RCC 7860 (cell line): ENCODE results near the gene NKIRAS1.
A peak's percentile ranks its signal among the peaks of the same experiment; 100 is the strongest.
"Not testable (repeated sequence)": the region's sequence is repeated elsewhere in the genome, so short reads cannot be mapped to it uniquely, and the experiment has no call there.

Experiments
- DNase-seq: peaks from one replicate; pipeline ENCODE4 v3.0.0-alpha.2; 2015; ENCODE audit warnings: low spot score
- FAIRE-seq: peaks from 2 replicates; lab custom pipeline; 2012; peaks lifted over from hg19 to GRCh38; lab: Jason Lieb, UNC

Gene NKIRAS1

GRCh38 chr3:23941440-23941839 is 24.6 kb upstream of the NKIRAS1 start:
- no peak for DNase-seq
- FAIRE-seq, result no peak

GRCh38 chr3:23940775-23941174 is 24.0 kb upstream of the NKIRAS1 start:
- FAIRE-seq (no peak), DNase-seq (no peak)

- no peak for DNase-seq
- FAIRE-seq, result no peak
Observed at GRCh38 chr3:23938688-23939087, 21.9 kb upstream of the NKIRAS1 start.

- FAIRE-seq (no peak), DNase-seq (no peak)
Observed at GRCh38 chr3:23937296-23937695, 20.5 kb upstream of the NKIRAS1 start.

- no peak for DNase-seq
- no peak for FAIRE-seq
Observed at GRCh38 chr3:23934253-23934652, 17.5 kb upstream of the NKIRAS1 start.

- FAIRE-seq (no peak), DNase-seq (no peak)
Observed at GRCh38 chr3:23932571-23932970, 15.8 kb upstream of the NKIRAS1 start.

GRCh38 chr3:23931597-23931996 is 14.8 kb upstream of the NKIRAS1 start:
- FAIRE-seq (no peak), DNase-seq (no peak)

- DNase-seq, result no peak
- no peak for FAIRE-seq
Observed at GRCh38 chr3:23928524-23928923, 11.7 kb upstream of the NKIRAS1 start.

GRCh38 chr3:23926736-23927135 is 9.9 kb upstream of the NKIRAS1 start:
- DNase-seq (no peak), FAIRE-seq (no peak)

- FAIRE-seq, result no peak
- DNase-seq, result no peak
Observed at GRCh38 chr3:23926246-23926645, 9.5 kb upstream of the NKIRAS1 start.

GRCh38 chr3:23923786-23924185 is 7.0 kb upstream of the NKIRAS1 start:
- FAIRE-seq (peak; percentile 44), DNase-seq (peak; percentile 35)

- DNase-seq (no peak), FAIRE-seq (no peak)
Observed at GRCh38 chr3:23921052-23921511, 4.3 kb upstream of the NKIRAS1 start.

- DNase-seq (no peak), FAIRE-seq (no peak)
Observed at GRCh38 chr3:23920151-23920655, 3.4 kb upstream of the NKIRAS1 start.

- DNase-seq (no peak), FAIRE-seq (no peak)
Observed at GRCh38 chr3:23919628-23920027, 2.8 kb upstream of the NKIRAS1 start.

- not testable (repeated sequence) for FAIRE-seq, DNase-seq
Observed at GRCh38 chr3:23918331-23918730, 1.5 kb upstream of the NKIRAS1 start.

- DNase-seq, FAIRE-seq: not testable (repeated sequence)
Observed at GRCh38 chr3:23917679-23918303, 1.0 kb upstream of the NKIRAS1 start.

GRCh38 chr3:23916152-23916885 is 471 bp downstream of the NKIRAS1 start:
- DNase-seq (no peak), FAIRE-seq (no peak)

GRCh38 chr3:23915537-23916108 is 1.2 kb downstream of the NKIRAS1 start:
- FAIRE-seq, result no peak
- DNase-seq, result peak; percentile 17

- FAIRE-seq (no peak), DNase-seq (no peak)
Observed at GRCh38 chr3:23913873-23914743, 2.7 kb downstream of the NKIRAS1 start.

- FAIRE-seq (no peak), DNase-seq (no peak)
Observed at GRCh38 chr3:23913182-23913581, 3.6 kb downstream of the NKIRAS1 start.

- DNase-seq, FAIRE-seq: not testable (repeated sequence)
Observed at GRCh38 chr3:23912335-23912734, 4.5 kb downstream of the NKIRAS1 start.
